WTC11 (cell line): ENCODE measurements around the gene CCDC85A. TPM values are rescaled to one million over a fixed set of nuclear protein-coding genes. Genes with fewer than 3 reads are reported as not detected.

Experiments used
- ATAC-seq: fragments of 200-7000 bp; cut with Tn5 transposase; 2 replicates; pipeline ENCODE4 v1.10.0; 2021; ENCODE audit warnings: mild to moderate bottlenecking, moderate library complexity
- CTCF ChIA-PET: fragments of 300-600 bp; sonication (Branson Sonifier 250); formaldehyde crosslinking; loops from one replicate; lab custom pipeline; 2021; ENCODE audit warnings: antibody characterized with exemption; lab: Charles Lee
- POLR2A ChIA-PET: fragments of 350-600 bp; sonication (Branson Sonifier 250); formaldehyde crosslinking; loops from one replicate; lab custom pipeline; 2021; ENCODE audit warnings: antibody characterized with exemption; lab: Charles Lee
- DNase-seq: peaks from one replicate; pipeline ENCODE4 v3.0.0; 2021; ENCODE audit warnings: low spot score
- H3K27ac Mint-ChIP-seq: 2 replicates; pipeline ENCODE4 v1.8.0; 2021; ENCODE audit warnings: mixed read lengths
- H3K27me3 Mint-ChIP-seq: 2 replicates; pipeline ENCODE4 v1.8.0; 2021; ENCODE audit warnings: low read depth, mild to moderate bottlenecking, moderate library complexity, mixed read lengths
- H3K36me3 Mint-ChIP-seq: 2 replicates; pipeline ENCODE4 v1.8.0; 2021; ENCODE audit warnings: mixed read lengths
- H3K4me1 Mint-ChIP-seq: 2 replicates; pipeline ENCODE4 v1.8.0; 2022; ENCODE audit warnings: mixed read lengths
- H3K4me3 Mint-ChIP-seq: 2 replicates; pipeline ENCODE4 v1.8.0; 2021; ENCODE audit warnings: mild to moderate bottlenecking, moderate library complexity, mixed read lengths
- H3K9me3 Mint-ChIP-seq: 2 replicates; pipeline ENCODE4 v1.8.0; 2021; ENCODE audit warnings: mixed read lengths
- AR ChIP-seq: fragments of 250-450 bp; sonication (Bioruptor Pico); IDR thresholded peaks from 2 replicates; pipeline ENCODE4 v1.9.0; 2021; ENCODE audit warnings: mild to moderate bottlenecking
- CREB1 ChIP-seq: sonication (generic); formaldehyde crosslinking; IDR thresholded peaks from 2 replicates; pipeline ENCODE4 v1.8.0; 2023; ENCODE audit warnings: mild to moderate bottlenecking, missing genetic modification reagents
- FOXJ3 ChIP-seq: sonication (generic); formaldehyde crosslinking; IDR thresholded peaks from 2 replicates; pipeline ENCODE4 v1.9.0; 2021; ENCODE audit warnings: missing genetic modification reagents, mild to moderate bottlenecking, borderline replicate concordance
- FOXP1 ChIP-seq: sonication (generic); formaldehyde crosslinking; IDR thresholded peaks from 2 replicates; pipeline ENCODE4 v1.8.0; 2022; ENCODE audit warnings: missing genetic modification reagents, mild to moderate bottlenecking, moderate library complexity, borderline replicate concordance
- HMGA2 ChIP-seq: fragments of 250-450 bp; sonication (Bioruptor Pico); IDR thresholded peaks from 2 replicates; pipeline ENCODE4 v1.4.0; 2021; ENCODE audit warnings: mild to moderate bottlenecking, moderate library complexity
- HMGXB4 ChIP-seq: sonication (generic); formaldehyde crosslinking; IDR thresholded peaks from 2 replicates; pipeline ENCODE4 v1.8.1; 2023; ENCODE audit warnings: mild to moderate bottlenecking, moderate library complexity, missing genetic modification reagents
- IRF1 ChIP-seq: sonication (generic); formaldehyde crosslinking; IDR thresholded peaks from 2 replicates; pipeline ENCODE4 v1.8.0; 2023; ENCODE audit warnings: missing genetic modification reagents
- IRF2 ChIP-seq: sonication (generic); formaldehyde crosslinking; IDR thresholded peaks from 2 replicates; pipeline ENCODE4 v1.8.0; 2022; ENCODE audit warnings: low read depth, missing genetic modification reagents, borderline replicate concordance
- MAX ChIP-seq: sonication (generic); formaldehyde crosslinking; IDR thresholded peaks from 2 replicates; pipeline ENCODE4 v1.8.0; 2022; ENCODE audit warnings: mild to moderate bottlenecking, missing genetic modification reagents
- MLX ChIP-seq: sonication (generic); formaldehyde crosslinking; IDR thresholded peaks from 2 replicates; pipeline ENCODE4 v1.8.1; 2023; ENCODE audit warnings: mild to moderate bottlenecking, missing genetic modification reagents, moderate library complexity
- MYBL2 ChIP-seq: sonication (generic); formaldehyde crosslinking; IDR thresholded peaks from 2 replicates; pipeline ENCODE4 v1.8.1; 2023; ENCODE audit warnings: mild to moderate bottlenecking, moderate library complexity, missing genetic modification reagents
- NFE2L1 ChIP-seq: sonication (generic); formaldehyde crosslinking; IDR thresholded peaks from 2 replicates; pipeline ENCODE4 v1.8.1; 2023; ENCODE audit warnings: missing genetic modification reagents
- NFYB ChIP-seq: sonication (generic); formaldehyde crosslinking; conservative IDR thresholded peaks from 2 replicates; pipeline ENCODE4 v1.8.0; 2022; ENCODE audit warnings: low read depth, missing genetic modification reagents
- NR3C1 ChIP-seq: sonication (generic); formaldehyde crosslinking; conservative IDR thresholded peaks from 2 replicates; pipeline ENCODE4 v1.8.1; 2023; ENCODE audit warnings: low read depth, mild to moderate bottlenecking, missing genetic modification reagents
- RORB ChIP-seq: fragments of 250-450 bp; sonication (Bioruptor Pico); IDR thresholded peaks from 2 replicates; pipeline ENCODE4 v1.9.0; 2021; ENCODE audit warnings: mild to moderate bottlenecking
- USF1 ChIP-seq: sonication (generic); formaldehyde crosslinking; IDR thresholded peaks from 2 replicates; pipeline ENCODE4 v1.8.0; 2022; ENCODE audit warnings: mild to moderate bottlenecking, missing genetic modification reagents
- ZBTB21 ChIP-seq: sonication (generic); formaldehyde crosslinking; IDR thresholded peaks from 2 replicates; pipeline ENCODE4 v1.8.1; 2023; ENCODE audit warnings: mild to moderate bottlenecking, missing genetic modification reagents, borderline replicate concordance
- ZNF219 ChIP-seq: sonication (generic); formaldehyde crosslinking; IDR thresholded peaks from 2 replicates; pipeline ENCODE4 v1.8.0; 2023; ENCODE audit warnings: missing genetic modification reagents, mild to moderate bottlenecking, borderline replicate concordance
- ZNF425 ChIP-seq: fragments of 250-450 bp; sonication (Bioruptor Pico); conservative IDR thresholded peaks from 2 replicates; pipeline ENCODE4 v1.9.0; 2021; ENCODE audit warnings: mild to moderate bottlenecking
- total RNA-seq: library from RNA; stranded (reverse); gene quantifications from 3 replicates; pipeline ENCODE4 v1.2.3, GENCODE V29; 2021

The CCDC85A gene
- total RNA-seq, 1 experiment from 2014 or later: 0.22 TPM

GRCh38 chr2:56314796-56315195, 131.0 kb downstream of the CCDC85A start:
- H3K4me3 Mint-ChIP-seq: no peak overlapping the region
- CTCF ChIA-PET: no interaction called here
- POLR2A ChIA-PET: no interaction called here
- H3K27ac Mint-ChIP-seq: no peak overlapping the region
- DNase-seq (no peak), ATAC-seq (no peak)
- peaks cover 11% of the 10 kb centered on the region for H3K4me1 Mint-ChIP-seq
- H3K27me3 Mint-ChIP-seq: no peaks in the 10 kb centered on the region
- TF ChIP-seq FOXP1 (CRISPR knock-in tag) (no peak), HMGXB4 (CRISPR knock-in tag) (no peak), ZBTB21 (CRISPR knock-in tag) (no peak), MAX (CRISPR knock-in tag) (no peak), AR (CRISPR knock-in tag) (no peak), ZNF425 (CRISPR knock-in tag) (no peak), USF1 (no peak), MYBL2 (CRISPR knock-in tag) (no peak), HMGA2 (CRISPR knock-in tag) (no peak), IRF2 (no peak), NR3C1 (no peak), NFE2L1 (no peak), NFYB (CRISPR knock-in tag) (no peak), MLX (no peak), CREB1 (no peak), ZNF219 (CRISPR knock-in tag) (no peak), FOXJ3 (CRISPR knock-in tag) (no peak), IRF1 (CRISPR knock-in tag) (no peak), RORB (CRISPR knock-in tag) (no peak)
- no peaks in the 10 kb centered on the region for H3K36me3 Mint-ChIP-seq
- no peaks in the 10 kb centered on the region for H3K9me3 Mint-ChIP-seq
